K562 (cell line): Measurements from ENCODE around the gene S100A7A. TPM values are rescaled to one million over a fixed set of nuclear protein-coding genes. Genes with fewer than 3 reads are reported as not detected.

Source experiments
- ATF3 ChIP-seq, 2 experiments: fragments of 450-650 bp in 1 of 2; sonication (generic) in 1 of 2; formaldehyde crosslinking in 1 of 2; IDR thresholded peaks in 1 of 2; conservative IDR thresholded peaks in 1 of 2; 2 replicates each; pipeline versions ENCODE4 v1.6.1 to v1.8.1; 2016 to 2023; ENCODE audit warnings: mild to moderate bottlenecking in 2 of 2, moderate library complexity in 2 of 2, inconsistent platforms in 1 of 2, missing genetic modification reagents in 1 of 2
- ATF6 ChIP-seq: sonication (generic); formaldehyde crosslinking; IDR thresholded peaks from 2 replicates; pipeline ENCODE4 v1.4.0; 2020; ENCODE audit warnings: mild to moderate bottlenecking, missing genetic modification reagents
- E2F5 ChIP-seq: sonication (generic); formaldehyde crosslinking; IDR thresholded peaks from 2 replicates; pipeline ENCODE4 v1.8.0; 2022; ENCODE audit warnings: mild to moderate bottlenecking, missing genetic modification reagents
- EHMT2 ChIP-seq: fragments of 450-650 bp; IDR thresholded peaks from 2 replicates; pipeline ENCODE4 v1.6.1; 2018; ENCODE audit warnings: antibody characterized with exemption
- MAZ ChIP-seq, 2 experiments: fragments of 450-650 bp in 1 of 2; sonication (generic) in 1 of 2; formaldehyde crosslinking; IDR thresholded peaks in 1 of 2; conservative IDR thresholded peaks in 1 of 2; 2 replicates each; pipeline versions ENCODE4 v1.4.0 to v1.5.0; 2020; ENCODE audit warnings: mild to moderate bottlenecking in 1 of 2, missing genetic modification reagents in 1 of 2
- NCOA1 ChIP-seq: fragments of 450-650 bp; IDR thresholded peaks from 2 replicates; pipeline ENCODE4 v1.6.1; 2016; ENCODE audit warnings: low read depth
- NRF1 ChIP-seq, 2 experiments: fragments of 450-650 bp; IDR thresholded peaks in 1 of 2; conservative IDR thresholded peaks in 1 of 2; 2 replicates each; pipeline ENCODE4 v1.6.1; 2014; ENCODE audit warnings: mild to moderate bottlenecking in 2 of 2
- PRMT5 ChIP-seq: sonication (generic); formaldehyde crosslinking; IDR thresholded peaks from 2 replicates; pipeline ENCODE4 v1.5.0; 2020; ENCODE audit warnings: missing genetic modification reagents
- SMAD4 ChIP-seq: fragments of 250-450 bp; sonication (Bioruptor Pico); conservative IDR thresholded peaks from 2 replicates; pipeline ENCODE4 v1.8.0; 2021; ENCODE audit warnings: inconsistent platforms, mild to moderate bottlenecking, moderate library complexity
- polyA plus RNA-seq, 8 experiments: library from polyadenylated mRNA; depleted of rRNA in 4 of 8; stranded (reverse) in 5 of 8; unstranded in 3 of 8; fragments of >200 nt; fragmentation: Nextera tagmentation in 2 of 8; fragmentation: Illumina TruSeq in 1 of 8; extraction: Ambion mirVana in 2 of 8; extraction: Trizol in 1 of 8; gene quantifications; 2 replicates each; pipeline versions ENCODE4 v1.2.1 to v1.2.3, GENCODE V29; 2011 to 2014; ENCODE audit warnings: inconsistent platforms in 1 of 8, missing spikeins in 1 of 8
- total RNA-seq, 7 experiments: library from RNA; depleted of rRNA in 6 of 7; stranded (reverse); fragments of >200 nt in 6 of 7; fragmentation: Illumina TruSeq in 2 of 7; extraction: Trizol in 2 of 7; gene quantifications; 2 replicates each; pipeline versions ENCODE4 v1.2.1 to v1.2.3, GENCODE V29; 2011 to 2021; ENCODE audit warnings: low replicate concordance in 1 of 7
- TF ChIP-seq, protein P1 (sequence below): sonication (generic); formaldehyde crosslinking; IDR thresholded peaks from 2 replicates; pipeline ENCODE4 v1.8.1; 2023; ENCODE audit warnings: mild to moderate bottlenecking, missing genetic modification reagents

S100A7A gene
- total and polyA plus RNA-seq, 9 of the 15 experiments (the other 6 are each of a cell fraction or from before 2014, with no cell fraction given) = not detected

DNA sequence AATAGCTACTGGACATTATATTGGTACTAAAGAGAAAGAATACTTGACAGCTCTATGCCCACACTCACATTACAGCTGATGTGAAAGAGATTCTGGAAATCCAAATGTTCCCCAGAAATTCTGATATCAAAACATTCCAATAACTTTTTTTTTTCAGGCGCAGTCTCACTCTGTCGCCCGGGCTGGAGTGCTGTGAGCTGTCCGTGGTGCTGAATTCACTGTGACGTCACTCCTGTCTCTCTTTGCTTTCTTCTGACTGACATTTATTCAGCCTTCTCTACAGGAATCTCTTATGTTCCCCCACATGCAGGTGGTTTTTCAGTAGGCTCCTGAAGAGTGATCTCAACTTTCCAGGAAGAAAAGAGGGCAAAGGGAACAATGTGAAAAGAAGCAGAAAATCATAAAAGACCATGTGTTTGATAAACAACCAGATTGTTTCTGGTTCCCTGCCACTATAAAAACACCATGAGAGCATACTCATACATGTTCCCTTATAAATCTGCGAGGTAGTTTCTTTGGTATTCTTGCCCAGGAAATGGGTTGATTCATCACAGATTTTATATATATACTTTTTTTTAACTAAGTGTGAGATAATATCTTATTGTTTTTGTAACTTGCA, 6.2 kb downstream of the S100A7A start (continued):
- TF ChIP-seq ATF3 (IDR thresholded peaks at IDR 0.05) = peak; percentile 86
- TF ChIP-seq ATF3 (CRISPR knock-in tag; conservative IDR thresholded peaks at IDR 0.05) = no peak
- 0 out of 2 replicates have a peak, but pooled peaks have one; percentile 54 for TF ChIP-seq ATF6 (CRISPR knock-in tag)
- peak in 1 of 2 experiments; percentile 44; a peak in 1 of 4 replicates for TF ChIP-seq NRF1 (conservative IDR thresholded peaks at IDR 0.05 in 1 of 2, IDR thresholded peaks at IDR 0.05 in 1 of 2)
- TF ChIP-seq MAZ (CRISPR knock-in tag; conservative IDR thresholded peaks at IDR 0.05 in 1 of 2, IDR thresholded peaks at IDR 0.05 in 1 of 2) = peak in 1 of 2 experiments; percentile 66; a peak in 2 of 4 replicates
- peak; percentile 99 for TF ChIP-seq EHMT2
- 0 out of 2 replicates have a peak, but pooled peaks have one; percentile 38 for TF ChIP-seq SMAD4 (CRISPR knock-in tag)
- TF ChIP-seq, protein P1, sequence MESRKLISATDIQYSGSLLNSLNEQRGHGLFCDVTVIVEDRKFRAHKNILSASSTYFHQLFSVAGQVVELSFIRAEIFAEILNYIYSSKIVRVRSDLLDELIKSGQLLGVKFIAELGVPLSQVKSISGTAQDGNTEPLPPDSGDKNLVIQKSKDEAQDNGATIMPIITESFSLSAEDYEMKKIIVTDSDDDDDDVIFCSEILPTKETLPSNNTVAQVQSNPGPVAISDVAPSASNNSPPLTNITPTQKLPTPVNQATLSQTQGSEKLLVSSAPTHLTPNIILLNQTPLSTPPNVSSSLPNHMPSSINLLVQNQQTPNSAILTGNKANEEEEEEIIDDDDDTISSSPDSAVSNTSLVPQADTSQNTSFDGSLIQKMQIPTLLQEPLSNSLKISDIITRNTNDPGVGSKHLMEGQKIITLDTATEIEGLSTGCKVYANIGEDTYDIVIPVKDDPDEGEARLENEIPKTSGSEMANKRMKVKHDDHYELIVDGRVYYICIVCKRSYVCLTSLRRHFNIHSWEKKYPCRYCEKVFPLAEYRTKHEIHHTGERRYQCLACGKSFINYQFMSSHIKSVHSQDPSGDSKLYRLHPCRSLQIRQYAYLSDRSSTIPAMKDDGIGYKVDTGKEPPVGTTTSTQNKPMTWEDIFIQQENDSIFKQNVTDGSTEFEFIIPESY (CRISPR knock-in tag) = 0 out of 2 replicates have a peak, but pooled peaks have one; percentile 28
- 0 out of 2 replicates have a peak, but pooled peaks have one; percentile 33 for TF ChIP-seq PRMT5 (CRISPR knock-in tag)
- TF ChIP-seq E2F5 (CRISPR knock-in tag) = no peak
- TF ChIP-seq NCOA1 = peak; percentile 67; the same call in 1 of the 2 replicates
